GM12878 (cell line): Measurements from ENCODE around the gene GGT6. TPM values are rescaled to one million over a fixed set of nuclear protein-coding genes. Genes with fewer than 3 reads are reported as not detected.
A peak's percentile ranks its signal among the peaks of the same experiment; 100 is the strongest.

Experiments
- ATF3 ChIP-seq: IDR thresholded peaks from 2 replicates; pipeline ENCODE4 v1.6.1; 2011; ENCODE audit warnings: low read depth, mild to moderate bottlenecking, low read length, moderate library complexity, borderline replicate concordance; ENCODE audit errors: extremely low read depth
- BHLHE40 ChIP-seq, 2 experiments: fragments of 450-650 bp in 1 of 2; IDR thresholded peaks; 2 replicates each; pipeline ENCODE4 v1.6.1; 2011 to 2017; ENCODE audit warnings: low read depth in 2 of 2, borderline replicate concordance in 1 of 2, improper control_type of control experiment in 1 of 2, low read length in 1 of 2, mild to moderate bottlenecking in 1 of 2
- CBFB ChIP-seq: IDR thresholded peaks from 2 replicates; pipeline ENCODE4 v1.6.1; 2016; ENCODE audit warnings: antibody characterized with exemption, low read depth
- CHD2 ChIP-seq: IDR thresholded peaks from 2 replicates; pipeline ENCODE4 v1.6.1; 2011; ENCODE audit warnings: low read depth, low read length, improper control_type of control experiment, borderline replicate concordance
- GATAD2B ChIP-seq: fragments of 450-650 bp; conservative IDR thresholded peaks from 2 replicates; pipeline ENCODE4 v1.6.1; 2017; ENCODE audit warnings: low read depth, mild to moderate bottlenecking, moderate library complexity
- HDAC2 ChIP-seq: fragments of 200-600 bp; sonication (generic); IDR thresholded peaks from 2 replicates; pipeline ENCODE4 v1.6.1; 2017
- IKZF2 ChIP-seq, 2 experiments: fragments of 450-650 bp; IDR thresholded peaks; 2 replicates each; pipeline ENCODE4 v1.6.1; 2017; ENCODE audit warnings: mild to moderate bottlenecking in 2 of 2, moderate library complexity in 2 of 2
- IRF3 ChIP-seq: fragments of 450-650 bp; IDR thresholded peaks from 2 replicates; pipeline ENCODE4 v1.6.1; 2014; ENCODE audit warnings: mild to moderate bottlenecking
- IRF5 ChIP-seq: fragments of 450-650 bp; IDR thresholded peaks from 2 replicates; pipeline ENCODE4 v1.6.1; 2017; ENCODE audit warnings: borderline replicate concordance
- JUND ChIP-seq: IDR thresholded peaks from 2 replicates; pipeline ENCODE4 v1.6.1; 2012; ENCODE audit warnings: low read depth, mild to moderate bottlenecking, low read length, improper control_type of control experiment, moderate library complexity
- MEF2B ChIP-seq: fragments of 450-650 bp; IDR thresholded peaks from 2 replicates; pipeline ENCODE4 v1.6.1; 2018; ENCODE audit warnings: mild to moderate bottlenecking, moderate library complexity; ENCODE audit not compliant: partially characterized antibody, poor library complexity, severe bottlenecking
- MTA3 ChIP-seq: IDR thresholded peaks from 2 replicates; pipeline ENCODE4 v1.6.1; 2012; ENCODE audit warnings: low read length, inconsistent platforms, borderline replicate concordance
- NBN ChIP-seq: fragments of 450-650 bp; IDR thresholded peaks from 2 replicates; pipeline ENCODE4 v1.6.1; 2016
- NR2C2 ChIP-seq: IDR thresholded peaks from 2 replicates; pipeline ENCODE4 v1.6.1; 2011; ENCODE audit warnings: borderline replicate concordance, low read depth; ENCODE audit not compliant: control insufficient read depth, insufficient read length
- RAD51 ChIP-seq: fragments of 450-650 bp; IDR thresholded peaks from 2 replicates; pipeline ENCODE4 v1.6.1; 2016; ENCODE audit warnings: moderate library complexity, mild to moderate bottlenecking, inconsistent platforms
- RB1 ChIP-seq: fragments of 450-650 bp; formaldehyde crosslinking; IDR thresholded peaks from 2 replicates; pipeline ENCODE4 v1.6.1; 2017; ENCODE audit warnings: mild to moderate bottlenecking, borderline replicate concordance
- RCOR1 ChIP-seq: conservative IDR thresholded peaks from 2 replicates; pipeline ENCODE4 v1.6.1; 2012; ENCODE audit warnings: low read depth, low read length, improper control_type of control experiment
- RELA ChIP-seq: fragments of 450-650 bp; IDR thresholded peaks from 2 replicates; pipeline ENCODE4 v1.8.0; 2014; ENCODE audit warnings: borderline replicate concordance; ENCODE audit not compliant: partially characterized antibody
- SMAD5 ChIP-seq: IDR thresholded peaks from 2 replicates; pipeline ENCODE4 v1.6.1; 2016; ENCODE audit warnings: antibody characterized with exemption, low read depth
- SMC3 ChIP-seq: IDR thresholded peaks from 2 replicates; pipeline ENCODE4 v1.6.1; 2011; ENCODE audit warnings: low read length, improper control_type of control experiment, borderline replicate concordance
- TARDBP ChIP-seq: IDR thresholded peaks from 2 replicates; pipeline ENCODE4 v1.6.1; 2016; ENCODE audit warnings: borderline replicate concordance
- TBL1XR1 ChIP-seq: IDR thresholded peaks from 2 replicates; pipeline ENCODE4 v1.6.1; 2012; ENCODE audit warnings: low read depth, low read length, improper control_type of control experiment
- WRNIP1 ChIP-seq: IDR thresholded peaks from 2 replicates; pipeline ENCODE4 v1.6.1; 2011; ENCODE audit warnings: low read depth, low read length, improper control_type of control experiment, borderline replicate concordance
- ZNF274 ChIP-seq: IDR thresholded peaks from one replicate; pipeline ENCODE4 v1.8.0; 2011; ENCODE audit not compliant: insufficient read length, insufficient read depth
- polyA plus RNA-seq, 11 experiments: library from polyadenylated mRNA; depleted of rRNA in 4 of 11; unstranded in 6 of 11; stranded (reverse) in 5 of 11; fragments of >200 nt; fragmentation: Nextera tagmentation in 4 of 11; fragmentation: Illumina TruSeq in 1 of 11; extraction: Ambion mirVana in 4 of 11; extraction: Trizol in 1 of 11; gene quantifications; 1 replicate in 1 of 11; 2 replicates in 10 of 11; pipeline versions ENCODE4 v1.2.1 to v1.2.3, GENCODE V29; 2011 to 2016; ENCODE audit warnings: inconsistent platforms in 2 of 11, missing spikeins in 2 of 11, low read depth in 1 of 11
- total RNA-seq, 4 experiments: library from RNA; depleted of rRNA in 3 of 4; stranded (reverse); fragments of >200 nt in 3 of 4; fragmentation: Illumina TruSeq in 1 of 4; extraction: Trizol in 1 of 4; gene quantifications; 2 replicates each; pipeline versions ENCODE4 v1.2.1 to v1.2.3, GENCODE V29; 2013 to 2021
- TF ChIP-seq, protein P1 (sequence below): IDR thresholded peaks from 2 replicates; pipeline ENCODE4 v1.6.1; 2011; ENCODE audit warnings: borderline replicate concordance, low read depth, mild to moderate bottlenecking, moderate library complexity, mixed read lengths, low read length; ENCODE audit not compliant: insufficient read depth; ENCODE audit errors: extremely low read length
- TF ChIP-seq, protein P2 (sequence below): IDR thresholded peaks from 2 replicates; pipeline ENCODE4 v1.6.1; 2011; ENCODE audit warnings: low read depth, low read length, improper control_type of control experiment, borderline replicate concordance

Gene GGT6
- total and polyA plus RNA-seq, 10 of the 15 experiments (the other 5 are each of a cell fraction or from before 2014, with no cell fraction given) = 0.01 to 0.26 (median 0.13) TPM; not detected in 5

GRCh38 chr17:4554997-4555799 is 5.2 kb downstream of the GGT6 start, which contains the start of gene MYBBP1A (continued):
- TF ChIP-seq, protein P1, sequence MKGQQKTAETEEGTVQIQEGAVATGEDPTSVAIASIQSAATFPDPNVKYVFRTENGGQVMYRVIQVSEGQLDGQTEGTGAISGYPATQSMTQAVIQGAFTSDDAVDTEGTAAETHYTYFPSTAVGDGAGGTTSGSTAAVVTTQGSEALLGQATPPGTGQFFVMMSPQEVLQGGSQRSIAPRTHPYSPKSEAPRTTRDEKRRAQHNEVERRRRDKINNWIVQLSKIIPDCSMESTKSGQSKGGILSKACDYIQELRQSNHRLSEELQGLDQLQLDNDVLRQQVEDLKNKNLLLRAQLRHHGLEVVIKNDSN = peak; percentile 36
- TF ChIP-seq GATAD2B = peak; percentile 46; the same call in 1 of the 2 replicates
- TF ChIP-seq RB1 = no peak
- peak; percentile 68; the same call in 1 of the 2 replicates for TF ChIP-seq NBN
- TF ChIP-seq NR2C2 = no peak
- no peak for TF ChIP-seq IRF3
- no peak for TF ChIP-seq CHD2
- no peak for TF ChIP-seq TBL1XR1
- no peak for TF ChIP-seq WRNIP1
- TF ChIP-seq MEF2B = peak; percentile 35
- TF ChIP-seq HDAC2 = no peak
- peak in 1 of 2 experiments; percentile 27; a peak in 1 of 4 replicates for TF ChIP-seq IKZF2 (IDR thresholded peaks at IDR 0.05)
- no peak for TF ChIP-seq TARDBP
- TF ChIP-seq BHLHE40 (IDR thresholded peaks at IDR 0.05; ENCODE audit: borderline replicate concordance in 1 of 2, low read depth in 2 of 2, low read length in 1 of 2) = peak; percentile 54 to 80; a peak in 3 of 4 replicates
- TF ChIP-seq RAD51 = peak; percentile 61
- no peak for TF ChIP-seq ZNF274
- TF ChIP-seq, protein P2, sequence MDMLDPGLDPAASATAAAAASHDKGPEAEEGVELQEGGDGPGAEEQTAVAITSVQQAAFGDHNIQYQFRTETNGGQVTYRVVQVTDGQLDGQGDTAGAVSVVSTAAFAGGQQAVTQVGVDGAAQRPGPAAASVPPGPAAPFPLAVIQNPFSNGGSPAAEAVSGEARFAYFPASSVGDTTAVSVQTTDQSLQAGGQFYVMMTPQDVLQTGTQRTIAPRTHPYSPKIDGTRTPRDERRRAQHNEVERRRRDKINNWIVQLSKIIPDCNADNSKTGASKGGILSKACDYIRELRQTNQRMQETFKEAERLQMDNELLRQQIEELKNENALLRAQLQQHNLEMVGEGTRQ = peak; percentile 15
- TF ChIP-seq ATF3 = peak; percentile 30; the same call in 1 of the 2 replicates
- TF ChIP-seq RELA = no peak
- no peak; the same call in 1 of the 2 replicates for TF ChIP-seq SMC3
- TF ChIP-seq SMAD5 = peak; percentile 88; the same call in 1 of the 2 replicates
- TF ChIP-seq JUND = no peak
- TF ChIP-seq CBFB = peak; percentile 86
- no peak for TF ChIP-seq RCOR1
- no peak for TF ChIP-seq IRF5
- no peak for TF ChIP-seq MTA3
